ENCODE measurements around the gene MAML3. TPM values are rescaled to one million over a fixed set of nuclear protein-coding genes. Genes with fewer than 3 reads are reported as not detected.

Gene MAML3
- polyA plus RNA-seq, 5 donors = 13.3 to 19.2 (median 16.8) TPM

DNA sequence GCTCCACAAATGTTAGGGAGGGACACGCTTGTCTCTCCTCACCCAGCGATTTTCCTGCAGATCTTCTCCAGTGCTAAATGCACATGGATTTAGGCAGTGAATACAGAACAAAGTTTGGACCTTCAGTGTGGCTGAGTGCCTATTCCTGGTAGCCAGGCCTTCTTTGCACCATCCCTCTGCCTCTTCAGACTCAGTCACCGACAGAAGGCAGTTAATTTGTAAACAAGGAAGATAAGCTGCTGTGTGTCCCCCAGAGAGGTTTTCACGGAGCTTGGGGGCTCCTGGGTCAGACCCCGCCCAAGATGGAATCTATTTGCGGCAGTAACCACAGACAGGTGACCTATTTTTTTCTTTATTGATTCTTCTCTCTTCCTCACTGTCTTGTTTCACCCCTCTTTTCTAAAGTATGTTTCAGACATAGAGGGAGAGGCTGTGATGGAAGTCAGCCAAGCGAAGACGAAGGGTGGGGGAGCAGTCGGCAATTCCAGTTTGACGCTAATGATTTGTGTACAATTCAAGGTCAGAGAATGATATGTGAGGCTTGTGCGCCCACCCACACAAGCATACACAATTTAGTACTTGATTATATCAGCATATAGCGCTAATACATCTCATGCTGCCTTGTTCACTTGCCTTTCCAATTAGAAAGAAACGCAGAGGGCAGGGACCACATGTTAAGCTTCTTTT is 287.6 kb downstream of the MAML3 start:
- peak in 1 of 2 donors; percentile 35 for DNase-seq

DNA sequence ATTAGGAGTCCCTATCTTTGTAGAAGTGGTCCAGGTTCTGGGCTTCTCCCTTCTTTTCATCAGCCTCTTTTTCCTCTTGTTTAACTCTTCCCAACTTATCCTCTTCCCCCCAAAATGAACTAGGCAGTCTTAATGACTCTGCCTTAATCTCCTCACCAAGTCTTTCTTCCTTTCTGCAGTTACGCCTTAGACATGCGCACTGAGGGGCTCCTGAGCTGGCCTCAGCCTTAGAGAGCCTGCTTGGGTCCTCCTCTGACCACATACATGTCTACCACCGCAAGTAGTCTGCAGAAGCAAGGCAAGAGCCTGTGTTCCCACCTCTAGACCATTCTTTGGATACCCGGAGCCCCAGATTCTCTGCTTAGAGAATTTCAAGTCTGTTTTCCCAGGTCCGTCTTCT is 288.4 kb downstream of the MAML3 start:
- DNase-seq = no peak

DNA sequence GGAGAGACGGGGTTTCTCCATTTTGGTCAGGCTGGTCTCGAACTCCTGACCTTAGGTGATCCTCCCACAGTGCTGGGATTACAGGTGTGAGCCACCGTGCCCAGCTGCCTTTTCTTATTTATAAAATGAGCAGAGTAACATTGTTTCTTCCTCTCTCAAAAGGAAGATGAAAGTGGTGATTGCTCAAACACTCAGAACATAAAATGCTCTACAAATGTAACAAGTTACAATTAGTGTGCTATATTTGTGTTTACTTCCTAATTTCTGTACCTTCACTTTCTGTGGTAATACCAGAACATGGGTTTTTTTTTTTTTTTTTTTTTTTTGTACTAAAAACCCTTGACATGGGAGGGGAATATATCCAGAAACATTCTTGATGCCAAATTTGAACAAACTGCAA is 290.5 kb downstream of the MAML3 start:
- no peak for DNase-seq

DNA sequence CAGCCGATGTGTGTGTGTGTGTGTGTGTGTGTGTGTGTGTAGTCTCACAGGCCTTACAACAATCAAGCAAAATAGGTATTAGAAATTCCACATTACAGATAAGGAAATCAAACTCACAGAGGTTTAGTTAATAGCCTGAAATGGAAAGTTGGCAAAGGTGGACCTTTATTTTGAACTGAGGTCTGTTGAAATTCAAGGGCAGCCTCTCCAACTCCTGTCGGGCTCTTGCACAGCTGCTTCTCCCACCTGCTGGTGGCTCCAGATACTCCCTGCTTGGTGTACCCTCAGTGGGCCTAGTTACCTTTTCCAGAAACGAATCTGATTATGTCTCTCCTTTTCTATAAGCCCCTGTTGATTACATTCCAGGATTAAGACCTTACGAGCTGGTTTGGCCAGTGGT is 292.5 kb downstream of the MAML3 start:
- no peak for DNase-seq

DNA sequence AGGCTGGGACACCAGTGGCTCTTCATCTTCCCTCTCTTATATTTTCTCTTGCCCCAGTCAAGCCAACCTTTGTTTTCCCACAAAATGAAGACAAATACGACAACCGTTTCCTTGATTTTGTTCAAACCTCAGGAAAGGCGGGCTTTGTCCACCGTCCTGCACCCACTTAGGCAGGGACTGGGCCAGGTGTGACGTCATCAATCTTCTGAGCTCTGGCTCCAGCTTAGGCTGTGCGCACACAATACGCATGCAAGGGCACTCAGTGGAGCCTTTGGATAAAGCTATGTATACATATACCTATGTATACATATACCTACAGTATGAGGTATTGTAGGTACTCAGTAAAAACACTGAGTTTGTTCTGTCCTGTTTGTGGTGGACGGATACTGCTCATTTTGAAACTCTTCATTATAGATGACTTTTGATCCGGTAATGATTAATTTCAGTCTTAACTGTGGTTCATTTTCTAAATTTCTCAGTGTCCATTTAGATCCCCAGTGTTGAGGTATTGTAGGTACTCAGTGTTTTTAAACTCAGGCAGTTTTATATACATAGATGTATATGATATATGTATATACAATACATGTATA is 293.5 kb downstream of the MAML3 start:
- no peak for DNase-seq

DNA sequence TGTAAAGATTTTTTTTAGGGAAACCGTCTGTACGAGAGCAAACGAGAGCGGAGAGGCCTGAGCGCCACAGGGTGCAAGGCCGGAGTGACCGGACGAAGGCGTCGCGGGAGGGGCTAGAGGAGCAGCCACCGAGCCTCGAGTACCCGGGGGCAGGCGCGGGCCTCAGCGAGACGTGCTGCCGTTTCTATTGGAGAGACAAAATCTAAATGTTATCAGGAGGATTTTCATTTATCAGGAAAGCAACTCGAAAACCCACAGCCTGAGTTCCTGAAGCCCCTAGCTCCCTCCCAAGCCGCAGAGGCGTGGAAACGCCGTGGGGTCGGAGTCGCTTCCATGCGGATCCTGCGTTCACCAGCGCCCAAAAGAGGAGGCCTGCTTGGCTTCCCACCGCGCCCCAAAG is 294.1 kb downstream of the MAML3 start:
- DNase-seq = no peak

DNA sequence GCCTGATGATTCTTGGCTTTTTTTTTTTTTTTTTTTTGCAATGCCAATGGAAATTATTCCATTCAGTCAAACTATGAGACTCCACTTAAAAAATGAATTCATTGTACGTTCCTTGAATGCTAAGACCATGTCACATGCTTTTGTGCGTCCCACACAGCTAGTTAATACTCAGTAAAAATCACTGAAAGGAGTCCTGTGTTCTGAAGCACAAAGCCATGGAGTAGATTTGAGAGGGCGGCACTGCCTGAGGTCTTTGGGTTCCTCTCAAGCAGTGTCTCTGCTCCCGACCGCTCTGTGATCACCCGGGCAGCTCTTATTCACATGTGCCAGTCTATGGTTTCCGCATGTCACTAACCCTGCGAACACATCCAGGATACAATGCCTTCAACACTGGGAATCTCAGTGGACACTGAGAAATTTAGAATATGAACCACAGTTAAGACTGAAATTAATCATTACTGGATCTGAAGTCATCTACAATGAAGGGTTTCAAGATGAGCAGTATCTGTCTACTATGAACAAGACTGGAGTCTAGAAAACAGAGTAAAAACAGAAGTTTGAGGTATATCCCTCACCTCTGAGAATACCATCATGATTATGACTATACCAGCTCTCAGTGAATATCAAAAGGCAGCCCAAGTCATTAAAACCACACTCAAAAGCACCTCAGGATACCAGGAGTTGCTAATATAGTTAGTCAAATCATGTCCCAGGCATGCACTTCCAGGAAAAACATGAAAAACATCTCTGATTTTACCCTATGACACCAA is 295.4 kb downstream of the MAML3 start:
- DNase-seq = no peak

DNA sequence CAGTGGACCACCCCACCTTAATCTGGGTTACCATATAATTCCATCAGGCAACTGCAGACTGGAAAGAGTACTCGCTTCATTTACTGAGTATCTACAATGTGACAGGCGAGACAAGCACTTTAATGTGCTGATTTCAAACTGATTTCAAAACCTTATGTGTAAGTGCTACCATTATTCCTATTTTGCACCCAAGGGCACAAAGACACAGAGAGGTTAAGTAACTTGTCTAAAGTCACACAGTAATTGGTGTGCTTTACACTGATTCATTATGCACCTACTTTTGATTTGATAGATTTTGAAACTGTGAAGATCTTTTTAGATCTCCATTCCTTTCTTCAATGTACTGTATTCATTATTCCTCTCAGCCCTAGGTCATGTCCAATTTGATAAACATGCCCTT is 296.0 kb downstream of the MAML3 start:
- DNase-seq = no peak

DNA sequence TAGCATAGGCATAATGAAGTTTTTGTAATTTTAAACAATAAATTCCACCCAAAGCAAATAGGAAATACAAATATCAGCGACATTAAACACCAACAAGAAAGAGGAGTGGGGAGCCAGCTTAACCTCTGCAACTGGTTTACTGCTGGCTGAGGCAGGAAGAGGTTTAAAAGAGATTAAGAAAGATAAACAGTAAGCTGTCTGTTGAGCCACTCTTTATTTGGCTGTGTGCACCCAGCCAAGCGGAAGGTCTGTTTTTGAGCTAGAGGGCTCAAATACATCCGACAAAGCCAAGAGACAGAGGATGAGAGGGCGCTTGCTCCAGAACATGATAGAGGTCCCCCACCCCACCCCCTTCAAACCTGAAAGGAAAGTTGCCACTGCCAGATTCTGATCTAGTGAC is 297.0 kb downstream of the MAML3 start:
- DNase-seq = no peak

DNA sequence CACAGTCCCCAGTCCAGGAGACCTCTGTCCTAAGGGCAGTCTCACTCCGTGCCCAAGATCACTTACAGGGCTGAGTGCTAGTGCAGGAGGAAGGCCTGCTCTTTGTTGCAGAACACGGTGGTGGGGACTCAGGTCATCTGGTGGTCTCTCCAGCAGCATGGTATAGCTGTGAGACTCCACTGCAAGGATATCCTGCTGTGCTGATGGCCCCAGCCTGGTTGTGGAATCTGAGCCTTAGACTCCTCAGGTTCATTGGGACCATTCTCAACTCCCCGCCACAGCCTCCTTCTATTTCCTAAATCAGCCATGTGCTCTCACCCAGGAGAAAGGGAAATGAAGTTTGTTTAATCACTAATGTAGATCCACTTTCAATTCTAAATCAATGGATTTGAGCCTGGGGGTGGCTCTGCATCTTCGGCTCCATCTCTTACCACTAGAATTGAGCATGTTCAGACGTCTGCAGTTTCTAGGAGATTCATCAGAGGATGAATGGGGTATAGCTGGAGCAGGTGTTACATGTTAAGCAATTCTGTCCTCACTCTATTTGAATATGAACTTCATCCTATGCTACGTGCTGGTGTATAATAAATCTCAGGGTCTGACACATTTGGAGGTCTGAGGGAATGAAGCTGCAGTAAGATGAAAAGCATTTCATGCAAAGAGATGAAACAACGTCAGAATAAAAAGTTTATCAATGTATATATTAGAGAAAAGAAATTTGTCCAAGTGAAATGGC is 299.1 kb downstream of the MAML3 start:
- no peak for DNase-seq

DNA sequence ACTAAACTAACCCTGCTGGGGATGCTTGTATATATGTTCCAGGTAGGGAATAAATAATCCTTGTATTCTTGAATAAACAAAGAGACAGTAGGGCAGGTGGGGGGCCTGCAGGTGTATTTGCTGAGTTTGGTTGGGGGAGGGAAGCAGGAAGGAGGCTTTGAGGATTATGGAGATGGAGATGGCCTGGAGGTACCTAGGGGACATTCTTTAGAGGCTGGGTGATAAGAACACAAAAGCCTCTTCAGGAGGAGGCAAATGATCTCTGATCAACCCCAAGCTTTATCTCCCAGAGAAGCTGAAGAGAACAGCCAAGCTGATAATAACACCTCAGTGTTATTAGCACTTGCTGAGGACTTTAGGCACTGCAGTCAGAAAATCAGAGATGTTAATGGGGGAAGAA is 300.7 kb downstream of the MAML3 start:
- no peak for DNase-seq

DNA sequence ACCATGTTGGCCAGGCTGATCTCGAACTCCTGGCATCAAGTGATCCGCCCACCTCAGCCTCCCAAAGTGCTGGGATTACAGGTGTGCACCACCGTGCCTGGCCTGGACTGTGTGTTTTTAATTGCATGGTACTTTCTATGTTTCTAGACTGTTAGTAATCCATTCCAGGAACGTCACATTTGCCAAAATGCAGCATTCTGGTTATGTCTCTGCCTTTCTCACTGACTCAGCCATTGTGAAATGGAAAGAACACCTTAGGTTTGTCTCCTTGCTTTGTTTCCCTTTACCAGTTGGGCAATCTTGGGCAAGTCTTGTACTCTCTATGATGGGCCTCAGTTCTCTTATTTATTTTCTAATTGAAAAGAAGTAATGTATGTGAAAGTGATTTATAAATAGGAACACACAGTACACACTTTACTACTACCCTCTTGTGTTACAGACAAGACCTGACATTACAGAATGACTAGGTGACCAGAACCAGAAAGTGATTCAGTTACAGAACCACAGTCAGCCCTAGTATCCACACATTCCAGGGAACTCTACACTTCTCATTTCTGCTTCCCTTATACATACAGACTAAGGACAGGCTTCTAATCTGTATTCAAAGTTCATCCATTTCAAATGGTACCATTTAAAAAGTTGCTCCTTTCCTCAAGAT is 301.2 kb downstream of the MAML3 start:
- no peak for DNase-seq

DNA sequence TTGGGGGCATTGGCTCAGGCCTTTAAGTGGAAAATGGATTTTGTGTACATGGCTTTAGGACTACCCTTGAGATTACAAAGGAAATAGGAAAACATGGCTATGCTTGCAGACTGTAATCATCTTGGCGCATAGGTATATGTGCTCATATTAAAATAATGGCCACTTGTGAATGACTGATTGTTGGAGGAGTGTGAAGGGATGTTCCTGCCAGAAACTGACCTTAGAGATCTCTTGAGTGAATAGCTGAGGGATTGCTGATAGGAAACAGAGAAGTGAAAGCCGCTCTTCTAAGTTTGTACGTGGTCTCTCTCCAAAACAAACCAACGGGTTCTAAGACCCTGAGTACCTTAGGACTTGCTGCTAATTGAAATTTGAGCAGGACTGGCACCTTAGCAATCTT is 302.3 kb downstream of the MAML3 start:
- no peak for DNase-seq

DNA sequence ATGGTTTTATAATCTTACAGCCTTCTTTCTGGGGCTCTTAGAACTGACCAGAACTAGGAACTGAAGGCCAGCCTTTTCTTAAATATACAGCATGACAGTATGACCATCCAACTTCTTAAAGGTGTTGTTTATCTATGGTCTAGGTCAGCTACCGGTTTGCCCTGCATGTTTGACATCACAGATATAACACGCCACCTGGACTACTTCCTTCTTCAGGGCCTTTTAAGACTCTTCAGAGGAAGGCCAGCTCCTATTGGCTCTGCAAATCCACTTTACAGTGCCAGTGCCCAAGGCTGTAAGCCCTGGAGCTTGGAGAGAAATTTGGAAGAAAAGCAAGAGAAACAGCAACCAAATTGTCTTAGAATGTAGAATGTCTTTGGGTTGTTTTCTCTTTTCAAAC is 302.9 kb downstream of the MAML3 start:
- DNase-seq = no peak

DNA sequence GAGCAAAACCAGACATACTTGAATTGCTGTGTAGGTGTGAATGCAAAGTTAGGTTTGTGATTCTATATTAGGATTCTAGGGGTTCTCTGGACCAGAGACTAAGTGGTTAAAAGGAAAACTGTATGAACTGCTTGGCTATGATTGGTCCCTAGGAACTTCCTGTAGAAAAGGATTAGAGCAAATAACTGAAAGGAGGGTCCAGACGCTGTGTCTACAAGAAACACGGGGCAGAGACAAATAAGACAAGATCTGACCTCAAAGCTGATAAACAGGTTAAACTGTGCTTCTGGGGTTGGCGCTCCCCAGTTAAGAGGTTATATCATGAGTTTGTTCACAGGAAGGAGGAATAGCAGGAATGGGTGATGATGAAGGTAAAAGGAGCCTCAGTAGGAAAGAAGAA is 304.8 kb downstream of the MAML3 start:
- DNase-seq = no peak

DNA sequence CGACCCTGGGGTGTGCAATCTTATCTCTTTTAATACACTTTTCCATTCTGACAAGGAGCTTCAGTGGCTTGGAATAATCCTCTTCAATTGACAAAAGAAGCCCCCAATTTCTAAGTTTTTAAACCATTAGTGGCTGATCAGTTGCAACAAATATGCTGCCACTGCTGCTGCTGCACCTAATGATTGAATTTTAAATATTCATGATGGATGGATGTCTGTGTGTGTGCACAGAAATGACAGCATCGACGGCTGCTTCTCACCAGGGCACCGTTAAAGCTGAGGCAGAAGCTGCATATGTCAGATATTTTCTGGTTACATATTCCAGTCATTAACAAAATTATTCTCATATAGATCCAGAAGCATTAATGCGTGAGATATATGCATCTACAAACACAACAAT is 306.0 kb downstream of the MAML3 start:
- DNase-seq = no peak

DNA sequence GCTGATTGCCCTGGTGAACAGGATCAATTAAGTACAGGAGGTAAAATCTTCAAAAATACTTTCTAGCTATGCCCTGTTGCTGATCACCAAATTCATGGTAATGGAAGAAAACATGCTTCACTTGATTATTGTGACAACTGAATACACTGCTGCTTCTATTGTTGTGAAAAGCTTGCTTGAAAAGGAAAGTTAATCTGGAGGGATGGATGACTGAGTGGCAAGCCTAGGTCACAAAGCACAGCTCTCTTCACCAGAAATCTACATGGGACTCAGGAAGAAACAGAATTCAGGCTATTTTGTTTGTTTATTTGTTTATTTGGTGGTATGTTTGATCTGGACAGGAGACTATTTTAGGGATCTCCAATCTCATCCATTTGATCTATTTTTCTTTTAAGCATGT is 306.4 kb downstream of the MAML3 start:
- no peak for DNase-seq

DNA sequence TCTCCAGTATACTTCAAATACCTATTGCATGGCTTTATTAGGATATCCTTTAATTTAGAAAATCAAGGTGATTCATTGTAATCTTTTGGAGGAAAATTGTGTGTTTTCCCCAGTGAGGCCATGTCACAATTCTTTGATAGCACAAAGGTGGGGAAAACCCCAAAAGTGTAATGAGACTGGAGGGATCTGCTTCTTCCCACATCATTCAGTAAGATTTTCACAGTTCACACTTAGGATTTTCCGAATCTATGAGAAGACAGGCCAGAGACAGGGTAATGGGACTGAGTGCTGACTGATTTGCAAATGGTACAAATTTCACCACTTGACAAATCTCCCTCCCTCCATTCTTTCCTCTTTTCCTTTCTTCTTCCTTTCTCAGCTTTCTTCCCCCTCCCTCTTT is 307.2 kb downstream of the MAML3 start:
- no peak for DNase-seq

DNA sequence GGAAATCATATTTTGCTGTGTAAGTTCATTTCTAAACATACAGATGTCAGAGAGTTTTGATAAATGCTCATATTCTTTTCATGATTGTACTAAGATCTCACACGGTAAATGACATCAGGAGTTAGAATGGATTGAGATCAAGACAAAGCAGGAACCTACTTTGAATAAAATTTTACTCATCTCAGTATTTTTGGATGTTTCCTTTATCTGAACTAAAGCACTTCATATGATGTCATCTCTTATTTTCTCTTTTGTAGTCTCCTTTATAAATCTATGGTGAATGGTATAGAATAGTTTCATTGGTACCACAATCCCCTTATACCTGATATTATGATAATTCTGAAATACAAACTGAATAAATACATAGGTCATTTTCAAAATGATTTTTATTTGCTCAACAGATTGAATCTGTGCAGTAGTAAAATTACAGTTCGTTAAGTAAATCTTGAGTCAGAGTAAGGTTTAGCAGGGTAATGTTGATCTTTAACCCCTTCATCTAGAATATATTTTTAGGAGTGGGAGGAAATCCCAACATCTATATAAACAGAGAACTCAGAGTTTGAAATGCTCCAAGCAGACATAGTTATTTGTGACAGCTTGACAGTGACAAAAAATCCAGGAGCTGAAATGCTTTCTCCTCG is 308.4 kb downstream of the MAML3 start:
- no peak for DNase-seq

DNA sequence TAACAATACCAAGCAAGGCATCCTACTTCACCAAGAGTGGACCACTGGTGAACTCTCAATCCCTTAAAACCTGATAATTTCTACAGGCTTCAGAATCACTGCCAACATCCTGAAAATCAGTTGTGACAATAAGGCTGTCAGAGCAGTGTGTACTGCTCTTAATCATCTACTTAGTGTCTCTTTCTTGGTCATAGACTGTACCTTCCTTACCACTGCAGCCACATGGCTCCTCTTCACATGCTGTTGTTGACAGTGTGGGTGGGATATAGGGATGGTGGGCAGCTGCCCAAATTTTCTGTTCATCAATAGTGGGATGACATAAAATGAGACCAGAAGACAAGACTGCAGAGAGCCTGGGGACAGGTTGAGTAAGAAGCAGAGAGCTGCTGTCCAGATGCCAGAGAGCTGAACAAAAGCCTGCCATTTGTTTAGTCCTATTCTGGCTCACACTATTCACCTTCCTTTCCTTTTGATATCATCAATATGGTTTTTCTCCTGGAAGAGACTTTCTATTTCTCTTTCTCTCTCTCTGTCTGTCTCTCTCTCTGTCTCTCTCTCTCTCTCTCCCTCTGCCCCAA is 309.4 kb downstream of the MAML3 start:
- DNase-seq = no peak

DNA sequence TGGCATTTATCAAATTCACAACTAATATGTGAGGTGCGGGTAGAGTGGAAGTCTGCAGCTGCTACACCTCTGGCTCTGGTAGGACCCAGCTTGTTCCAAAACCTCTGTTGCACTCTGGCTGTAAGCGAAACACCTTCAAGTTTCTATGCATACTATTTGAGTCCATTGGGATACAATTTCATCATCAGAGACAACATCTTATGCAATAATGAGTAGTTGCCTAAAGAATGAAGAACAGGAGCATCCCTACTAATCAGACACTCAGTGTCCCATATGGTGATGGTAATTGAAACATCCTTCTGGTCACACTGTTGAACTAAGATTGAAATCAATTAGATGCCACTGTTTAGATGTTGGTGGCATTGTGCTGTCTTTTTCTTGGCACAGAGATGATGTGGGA is 309.9 kb downstream of the MAML3 start:
- DNase-seq = no peak

All from right lung (tissue), 5 donors.